ENCODE data around the gene CIAPIN1.

DNA sequence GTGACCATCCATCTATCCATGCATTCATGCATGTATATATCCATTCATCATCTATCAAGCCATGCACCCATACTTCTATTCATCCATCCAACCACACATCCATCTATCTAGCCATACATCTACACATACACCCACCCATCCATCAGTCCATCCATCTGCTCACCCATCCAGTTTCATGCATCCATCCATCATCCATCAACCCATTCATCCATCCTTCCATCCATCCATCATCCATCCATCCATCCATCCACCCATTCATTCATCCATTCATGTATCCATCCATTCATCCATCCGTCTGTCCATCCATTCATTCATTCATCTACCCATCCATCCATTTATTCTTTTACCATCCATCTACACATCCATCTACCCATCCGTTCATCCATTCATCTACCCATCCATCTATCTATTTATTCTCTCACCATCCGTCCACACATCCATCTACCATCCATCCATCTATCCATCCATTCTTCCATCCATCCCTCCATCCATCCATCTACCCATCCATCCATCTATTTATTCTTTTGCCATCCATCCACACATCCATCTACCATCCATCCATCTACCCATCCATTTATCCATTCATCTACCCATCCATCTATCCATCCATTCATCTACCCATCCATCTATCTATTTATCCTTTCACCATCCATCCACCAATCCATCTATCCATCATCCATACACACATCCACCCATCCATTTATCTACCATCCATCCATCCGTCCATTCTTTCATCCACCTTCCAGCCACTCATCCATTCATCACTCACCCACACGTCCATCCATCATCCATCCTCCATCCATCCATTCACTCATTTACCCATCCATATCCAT lies 39.4 kb downstream of the CIAPIN1 start:
- no peak for TF ChIP-seq POLR2AphosphoS5 (IDR thresholded peaks at IDR 0.05)
- TF ChIP-seq CTCF (IDR thresholded peaks at IDR 0.05), result no peak
- TF ChIP-seq POLR2A (IDR thresholded peaks at IDR 0.05), result no peak
